OCI-LY7 (cell line): ENCODE measurements around the gene MEGF8.

Experiments used
- CTCF ChIP-seq: fragments of 200-600 bp; sonication (generic); conservative IDR thresholded peaks from 2 replicates; pipeline ENCODE4 v1.5.1; 2014; ENCODE audit warnings: mild to moderate bottlenecking, antibody characterized with exemption, low read length, moderate library complexity, mixed read lengths
- EZH2phosphoT487 ChIP-seq: fragments of 200-600 bp; sonication (generic); IDR thresholded peaks from 2 replicates; pipeline ENCODE4 v1.6.1; 2018; ENCODE audit warnings: low read depth, borderline replicate concordance, mild to moderate bottlenecking, mixed run types, antibody characterized with exemption, low read length, moderate library complexity, mixed read lengths

- no peak for TF ChIP-seq CTCF
- TF ChIP-seq EZH2phosphoT487: no peak
Observed at GRCh38 chr19:42279155-42279901, 46.1 kb upstream of the MEGF8 start.
